SK-N-SH treated with all-trans-retinoic acid at 6 μM for 48 hours (cell line): ENCODE data around the gene ANKRD55.

Experiments
- ARNTL ChIP-seq: fragments of 450-650 bp; formaldehyde crosslinking; IDR thresholded peaks from 2 replicates; pipeline ENCODE4 v1.5.0; 2020; ENCODE audit warnings: low read depth, mild to moderate bottlenecking, moderate library complexity, borderline replicate concordance
- PATZ1 ChIP-seq: fragments of 250-450 bp; sonication (Bioruptor Pico); IDR thresholded peaks from 2 replicates; pipeline ENCODE4 v1.8.0; 2020; ENCODE audit warnings: mild to moderate bottlenecking, moderate library complexity, borderline replicate concordance
- PPARA ChIP-seq: fragments of 250-450 bp; sonication (Bioruptor Pico); IDR thresholded peaks from 2 replicates; pipeline ENCODE4 v1.5.0; 2020; ENCODE audit warnings: mild to moderate bottlenecking, borderline replicate concordance
- RARB ChIP-seq: fragments of 250-450 bp; sonication (Bioruptor Pico); IDR thresholded peaks from 2 replicates; pipeline ENCODE4 v1.8.0; 2021; ENCODE audit warnings: mild to moderate bottlenecking, moderate library complexity
- TCF4 ChIP-seq: fragments of 250-450 bp; sonication (Bioruptor Pico); IDR thresholded peaks from 2 replicates; pipeline ENCODE4 v1.8.0; 2021; ENCODE audit warnings: mild to moderate bottlenecking, moderate library complexity, borderline replicate concordance
- TSHZ2 ChIP-seq: fragments of 250-450 bp; sonication (Bioruptor Pico); IDR thresholded peaks from 2 replicates; pipeline ENCODE4 v1.5.0; 2020; ENCODE audit warnings: mild to moderate bottlenecking, moderate library complexity
- ZC3H10 ChIP-seq: fragments of 250-450 bp; sonication (Bioruptor Pico); IDR thresholded peaks from 2 replicates; pipeline ENCODE4 v1.5.1; 2021; ENCODE audit warnings: mild to moderate bottlenecking, moderate library complexity
- ZFP3 ChIP-seq: fragments of 250-450 bp; sonication (Bioruptor Pico); IDR thresholded peaks from 2 replicates; pipeline ENCODE4 v1.5.0; 2020; ENCODE audit warnings: mild to moderate bottlenecking, moderate library complexity
- ZFP30 ChIP-seq: fragments of 450-650 bp; formaldehyde crosslinking; IDR thresholded peaks from 2 replicates; pipeline ENCODE4 v1.5.0; 2022; ENCODE audit warnings: mild to moderate bottlenecking, moderate library complexity

- TF ChIP-seq ZFP30 (no peak), TCF4 (peak; percentile 32; the same call in 1 of the 2 replicates), ZC3H10 (CRISPR knock-in tag) (no peak), RARB (CRISPR knock-in tag) (no peak), PPARA (CRISPR knock-in tag) (no peak), ZFP3 (CRISPR knock-in tag) (no peak), ARNTL (CRISPR knock-in tag) (no peak), TSHZ2 (CRISPR knock-in tag) (peak; percentile 76; the same call in 1 of the 2 replicates), PATZ1 (no peak)
Measured at GRCh38 chr5:56272765-56273164, 39.6 kb upstream of the ANKRD55 start.
